Mammary epithelial cell (primary cell): ENCODE measurements around the gene LRMDA.

Source experiments
- EZH2 ChIP-seq: IDR thresholded peaks from 2 replicates; pipeline ENCODE4 v1.6.1; 2012; ENCODE audit warnings: low read length, inconsistent platforms, borderline replicate concordance
- TF ChIP-seq, protein P1 (sequence below), 2 donors: IDR thresholded peaks in 1 of 2; conservative IDR thresholded peaks in 1 of 2; 2 replicates each; pipeline ENCODE4 v1.5.1; 2011 to 2012; ENCODE audit warnings: inconsistent platforms in 2 of 2, low read length in 2 of 2, mild to moderate bottlenecking in 2 of 2, control low read depth in 1 of 2, low read depth in 1 of 2; ENCODE audit not compliant: insufficient read depth in 1 of 2; ENCODE audit errors: extremely low read depth in 1 of 2

GRCh38 chr10:76126607-76127527, 695.4 kb downstream of the LRMDA start:
- TF ChIP-seq EZH2 = no peak
- TF ChIP-seq, protein P1, sequence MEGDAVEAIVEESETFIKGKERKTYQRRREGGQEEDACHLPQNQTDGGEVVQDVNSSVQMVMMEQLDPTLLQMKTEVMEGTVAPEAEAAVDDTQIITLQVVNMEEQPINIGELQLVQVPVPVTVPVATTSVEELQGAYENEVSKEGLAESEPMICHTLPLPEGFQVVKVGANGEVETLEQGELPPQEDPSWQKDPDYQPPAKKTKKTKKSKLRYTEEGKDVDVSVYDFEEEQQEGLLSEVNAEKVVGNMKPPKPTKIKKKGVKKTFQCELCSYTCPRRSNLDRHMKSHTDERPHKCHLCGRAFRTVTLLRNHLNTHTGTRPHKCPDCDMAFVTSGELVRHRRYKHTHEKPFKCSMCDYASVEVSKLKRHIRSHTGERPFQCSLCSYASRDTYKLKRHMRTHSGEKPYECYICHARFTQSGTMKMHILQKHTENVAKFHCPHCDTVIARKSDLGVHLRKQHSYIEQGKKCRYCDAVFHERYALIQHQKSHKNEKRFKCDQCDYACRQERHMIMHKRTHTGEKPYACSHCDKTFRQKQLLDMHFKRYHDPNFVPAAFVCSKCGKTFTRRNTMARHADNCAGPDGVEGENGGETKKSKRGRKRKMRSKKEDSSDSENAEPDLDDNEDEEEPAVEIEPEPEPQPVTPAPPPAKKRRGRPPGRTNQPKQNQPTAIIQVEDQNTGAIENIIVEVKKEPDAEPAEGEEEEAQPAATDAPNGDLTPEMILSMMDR (conservative IDR thresholded peaks at IDR 0.05 in 1 of 2, IDR thresholded peaks at IDR 0.05 in 1 of 2; ENCODE audit: extremely low read depth in 1 of 2, insufficient read depth in 1 of 2, low read depth in 1 of 2, low read length in 2 of 2) = no peak
